Activated T-helper 2 cell treated with anti-CD3 and anti-CD28 coated beads, Interferon-gamma antibody, Interleukin-2, Interleukin-4, amounts not matched to agents 10 μg/mL and 5 μg/mL and 100 μg/mL, durations not matched to agents 14 hours and 24 hours and 36 hours (primary cell): ENCODE measurements around the gene SPTB. TPM values are rescaled to one million over a fixed set of nuclear protein-coding genes. Genes with fewer than 3 reads are reported as not detected.

ENCODE experiments used
- DNase-seq: peaks from one replicate; pipeline ENCODE4 v3.0.0; 2021; ENCODE audit warnings: low spot score
- H3K27ac Mint-ChIP-seq: one replicate; pipeline ENCODE4 v1.8.0; 2021; ENCODE audit warnings: mixed read lengths
- H3K27me3 Mint-ChIP-seq: one replicate; pipeline ENCODE4 v1.8.0; 2021; ENCODE audit warnings: low read depth, mixed read lengths
- H3K36me3 Mint-ChIP-seq: one replicate; pipeline ENCODE4 v1.8.0; 2021; ENCODE audit warnings: low read depth, mixed read lengths
- H3K4me1 Mint-ChIP-seq: one replicate; pipeline ENCODE4 v1.8.0; 2021; ENCODE audit warnings: low read depth, mixed read lengths
- H3K4me3 Mint-ChIP-seq: one replicate; pipeline ENCODE4 v1.8.0; 2021; ENCODE audit warnings: low read depth, mild to moderate bottlenecking, moderate library complexity, mixed read lengths
- H3K9me3 Mint-ChIP-seq: one replicate; pipeline ENCODE4 v1.8.0; 2021; ENCODE audit warnings: mixed read lengths
- intact Hi-C: fragments of 100-400 bp; cut with micrococcal nuclease; formaldehyde crosslinking; loops from one replicate; pipeline ENCODE4 v1.15.1; 2023
- total RNA-seq: library from RNA; stranded (reverse); gene quantifications from 2 replicates; pipeline ENCODE4 v1.2.3, GENCODE V29; 2022

Gene SPTB
- total RNA-seq, 1 donor from 2014 or later: 0.05 TPM

GRCh38 chr14:64786296-64787149 is 93.2 kb downstream of the SPTB start:
- no peak overlapping the region for H3K27ac Mint-ChIP-seq
- no peaks in the 10 kb centered on the region for H3K4me1 Mint-ChIP-seq
- H3K9me3 Mint-ChIP-seq: no peaks in the 10 kb centered on the region
- H3K36me3 Mint-ChIP-seq: no peaks in the 10 kb centered on the region
- intact Hi-C loops: no loop called here
- H3K4me3 Mint-ChIP-seq: no peak overlapping the region
- no peaks in the 10 kb centered on the region for H3K27me3 Mint-ChIP-seq
- DNase-seq: no peak

DNA sequence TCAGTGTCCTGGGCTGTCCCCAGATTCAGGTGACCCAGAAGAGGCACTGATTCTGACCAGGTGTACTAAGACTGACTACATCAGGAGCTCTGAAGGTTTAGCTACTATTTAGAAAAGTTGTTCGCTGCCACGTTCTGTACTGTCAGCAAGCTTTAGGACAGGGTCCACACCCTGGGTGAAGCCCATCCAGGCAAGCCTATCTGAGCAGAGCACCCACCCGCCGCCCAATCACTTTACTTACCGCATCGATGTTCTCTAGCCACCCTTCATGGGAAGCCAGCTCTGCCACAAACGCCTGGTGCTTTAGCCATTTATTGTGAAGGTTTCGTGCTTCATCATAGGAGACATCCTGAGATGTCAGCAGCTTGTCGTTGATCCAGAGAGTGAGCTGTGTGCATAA is 95.7 kb downstream of the SPTB start:
- no peaks in the 10 kb centered on the region for H3K9me3 Mint-ChIP-seq
- no peak overlapping the region for H3K4me3 Mint-ChIP-seq
- no peak for DNase-seq
- H3K27me3 Mint-ChIP-seq: peaks cover 2% of the 10 kb centered on the region
- no peaks in the 10 kb centered on the region for H3K4me1 Mint-ChIP-seq
- intact Hi-C loops: no loop called here
- no peaks in the 10 kb centered on the region for H3K36me3 Mint-ChIP-seq
- H3K27ac Mint-ChIP-seq: no peak overlapping the region

GRCh38 chr14:64782196-64782595 is 97.5 kb downstream of the SPTB start:
- Mint-ChIP-seq H3K4me1 (no peaks in the 10 kb centered on the region), H3K27me3 (peaks cover 2% of the 10 kb centered on the region), H3K9me3 (no peaks in the 10 kb centered on the region), H3K36me3 (no peaks in the 10 kb centered on the region), H3K4me3 (no peak overlapping the region), H3K27ac (no peak overlapping the region)
- intact Hi-C loops: no loop called here
- no peak for DNase-seq

GRCh38 chr14:64779472-64779871 is 100.2 kb downstream of the SPTB start:
- no peak overlapping the region for H3K4me3 Mint-ChIP-seq
- DNase-seq: no peak
- H3K27me3 Mint-ChIP-seq: peaks cover 7% of the 10 kb centered on the region
- no peaks in the 10 kb centered on the region for H3K36me3 Mint-ChIP-seq
- no peak overlapping the region for H3K27ac Mint-ChIP-seq
- H3K4me1 Mint-ChIP-seq: no peaks in the 10 kb centered on the region
- intact Hi-C loops: no loop called here
- H3K9me3 Mint-ChIP-seq: no peaks in the 10 kb centered on the region

- H3K4me1 Mint-ChIP-seq: no peaks in the 10 kb centered on the region
- no peak overlapping the region for H3K27ac Mint-ChIP-seq
- DNase-seq: no peak
- no peaks in the 10 kb centered on the region for H3K36me3 Mint-ChIP-seq
- H3K9me3 Mint-ChIP-seq: no peaks in the 10 kb centered on the region
- H3K4me3 Mint-ChIP-seq: no peak overlapping the region
- intact Hi-C loops: no loop called here
- H3K27me3 Mint-ChIP-seq: peaks cover 7% of the 10 kb centered on the region
Measured at GRCh38 chr14:64778104-64778754, 101.5 kb downstream of the SPTB start.

GRCh38 chr14:64777461-64777860 is 102.2 kb downstream of the SPTB start:
- H3K36me3 Mint-ChIP-seq: no peaks in the 10 kb centered on the region
- no peak for DNase-seq
- intact Hi-C loops: no loop called here
- H3K9me3 Mint-ChIP-seq: no peaks in the 10 kb centered on the region
- H3K27ac Mint-ChIP-seq: no peak overlapping the region
- no peak overlapping the region for H3K4me3 Mint-ChIP-seq
- no peaks in the 10 kb centered on the region for H3K4me1 Mint-ChIP-seq
- peaks cover 7% of the 10 kb centered on the region for H3K27me3 Mint-ChIP-seq

DNA sequence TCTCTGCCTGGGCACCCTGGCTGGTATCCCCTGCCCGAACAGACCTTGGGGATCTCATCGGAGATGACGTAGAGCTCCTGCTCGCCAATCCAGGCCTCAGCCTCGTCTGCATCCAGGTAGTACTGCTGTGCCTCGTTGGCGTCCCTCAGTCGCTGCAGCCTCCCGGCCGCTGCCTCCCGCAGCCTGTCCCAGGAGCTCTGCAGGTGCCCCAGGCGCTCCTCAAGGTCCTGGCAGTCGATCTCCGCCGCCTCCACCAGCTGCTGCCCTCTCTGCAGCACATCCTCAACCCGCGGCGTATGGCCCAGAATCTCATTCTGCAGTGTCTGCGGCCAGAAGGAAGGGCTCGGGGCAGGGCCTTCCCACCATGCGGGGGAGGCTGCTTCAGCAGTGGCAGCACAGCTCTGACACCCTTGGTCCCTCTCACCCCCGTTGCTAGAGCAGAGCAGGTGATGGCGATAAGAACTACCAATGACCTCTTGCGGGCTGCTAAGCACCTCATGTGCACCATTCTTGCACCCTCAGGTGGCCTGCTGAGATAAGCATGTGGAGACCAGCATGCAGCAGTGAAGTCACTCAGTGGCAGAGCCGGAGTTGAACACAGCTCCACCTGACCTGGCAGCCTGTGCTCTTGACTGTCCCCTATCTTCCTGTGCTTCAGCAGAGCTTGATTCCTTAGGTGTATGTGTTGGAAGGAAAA is 104.5 kb downstream of the SPTB start:
- Mint-ChIP-seq H3K4me1 (peaks cover 2% of the 10 kb centered on the region), H3K4me3 (no peak overlapping the region), H3K27ac (no peak overlapping the region), H3K9me3 (no peaks in the 10 kb centered on the region), H3K36me3 (no peaks in the 10 kb centered on the region), H3K27me3 (peaks cover 4% of the 10 kb centered on the region)
- no peak for DNase-seq
- intact Hi-C loops: no loop called here

GRCh38 chr14:64774272-64774671 is 105.4 kb downstream of the SPTB start:
- Mint-ChIP-seq H3K27ac (no peak overlapping the region), H3K36me3 (no peaks in the 10 kb centered on the region), H3K9me3 (no peaks in the 10 kb centered on the region), H3K4me3 (no peak overlapping the region), H3K27me3 (peaks cover 4% of the 10 kb centered on the region), H3K4me1 (peaks cover 2% of the 10 kb centered on the region)
- intact Hi-C loops: no loop called here
- DNase-seq: no peak

- no peak overlapping the region for H3K27ac Mint-ChIP-seq
- H3K36me3 Mint-ChIP-seq: no peaks in the 10 kb centered on the region
- no peak for DNase-seq
- no peak overlapping the region for H3K4me3 Mint-ChIP-seq
- H3K27me3 Mint-ChIP-seq: peaks cover 4% of the 10 kb centered on the region
- H3K4me1 Mint-ChIP-seq: peaks cover 2% of the 10 kb centered on the region
- no peaks in the 10 kb centered on the region for H3K9me3 Mint-ChIP-seq
- intact Hi-C loops: no loop called here
Measured at GRCh38 chr14:64773577-64773976, 106.1 kb downstream of the SPTB start.

DNA sequence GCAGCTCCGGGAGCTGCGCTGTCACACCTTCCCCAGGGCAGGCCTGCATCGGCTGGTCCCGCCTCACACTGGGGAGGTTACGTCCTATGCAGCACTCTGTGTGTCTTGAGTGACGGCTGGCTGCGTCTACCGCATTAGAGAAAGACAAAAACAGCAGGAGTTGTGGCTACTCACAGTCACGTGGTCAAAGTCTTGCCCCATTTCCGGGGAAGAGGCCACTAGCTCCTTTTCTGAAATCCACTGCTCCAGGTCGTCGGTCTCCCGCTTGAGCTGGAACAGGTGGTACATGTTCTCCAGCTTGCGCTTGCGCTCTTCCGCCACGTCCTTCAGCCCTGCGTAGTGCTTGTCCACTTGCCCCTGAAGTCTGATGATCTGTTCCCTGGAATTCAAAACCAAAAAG is 106.7 kb downstream of the SPTB start:
- peaks cover 4% of the 10 kb centered on the region for H3K27me3 Mint-ChIP-seq
- intact Hi-C loops: no loop called here
- H3K36me3 Mint-ChIP-seq: no peaks in the 10 kb centered on the region
- no peaks in the 10 kb centered on the region for H3K9me3 Mint-ChIP-seq
- no peak overlapping the region for H3K4me3 Mint-ChIP-seq
- DNase-seq: no peak
- H3K4me1 Mint-ChIP-seq: peaks cover 2% of the 10 kb centered on the region
- no peak overlapping the region for H3K27ac Mint-ChIP-seq

DNA sequence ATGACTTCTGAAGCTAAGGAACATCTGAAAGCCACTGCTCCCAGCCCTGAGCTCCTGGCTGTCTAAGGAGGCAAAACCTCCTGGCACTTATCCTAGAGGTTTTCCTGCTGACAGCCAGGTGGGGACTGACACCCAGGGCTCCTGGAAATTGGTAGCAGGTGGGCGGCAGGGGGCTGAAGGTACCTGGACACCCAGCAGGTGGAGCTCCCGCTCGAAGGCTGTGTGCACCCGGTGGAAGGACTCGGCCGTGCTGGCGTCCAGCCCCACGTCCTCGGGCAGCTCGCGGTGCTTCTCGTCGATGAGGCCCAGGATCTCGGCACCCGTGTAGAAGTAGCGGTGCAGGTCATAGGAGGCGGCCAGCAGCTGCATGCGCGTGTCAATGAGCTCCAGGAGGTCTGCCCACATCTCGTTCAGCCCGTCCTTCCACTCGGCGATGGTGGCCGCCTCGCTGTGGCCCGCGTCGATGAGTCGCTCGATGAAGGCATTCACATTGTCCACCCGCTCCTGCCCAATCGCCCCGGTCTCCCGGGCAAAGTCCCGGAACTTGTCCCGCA is 107.2 kb downstream of the SPTB start:
- H3K27ac Mint-ChIP-seq: no peak overlapping the region
- H3K36me3 Mint-ChIP-seq: no peaks in the 10 kb centered on the region
- H3K27me3 Mint-ChIP-seq: peaks cover 4% of the 10 kb centered on the region
- peaks cover 2% of the 10 kb centered on the region for H3K4me1 Mint-ChIP-seq
- H3K4me3 Mint-ChIP-seq: no peak overlapping the region
- intact Hi-C loops: no loop called here
- DNase-seq: no peak
- H3K9me3 Mint-ChIP-seq: no peaks in the 10 kb centered on the region

- DNase-seq: no peak
- H3K4me3 Mint-ChIP-seq: no peak overlapping the region
- intact Hi-C loops: no loop called here
- no peaks in the 10 kb centered on the region for H3K9me3 Mint-ChIP-seq
- H3K36me3 Mint-ChIP-seq: no peaks in the 10 kb centered on the region
- no peak overlapping the region for H3K27ac Mint-ChIP-seq
- no peaks in the 10 kb centered on the region for H3K27me3 Mint-ChIP-seq
- peaks cover 2% of the 10 kb centered on the region for H3K4me1 Mint-ChIP-seq
Measured at GRCh38 chr14:64771161-64771560, 108.5 kb downstream of the SPTB start.

GRCh38 chr14:64770751-64771150 is 109.0 kb downstream of the SPTB start:
- Mint-ChIP-seq H3K36me3 (no peaks in the 10 kb centered on the region), H3K4me1 (peaks cover 6% of the 10 kb centered on the region), H3K9me3 (no peaks in the 10 kb centered on the region), H3K4me3 (no peak overlapping the region), H3K27me3 (no peaks in the 10 kb centered on the region), H3K27ac (no peak overlapping the region)
- DNase-seq: no peak
- intact Hi-C loops: no loop called here
